ENCODE measurements around the gene ITPR1.

The ITPR1 gene

GRCh38 chr3:4491855-4492207 is 1.3 kb upstream of the ITPR1 start:
- DNase-seq (ENCODE audit: low spot score), result no peak

- DNase-seq (ENCODE audit: low spot score), result peak; percentile 18
These were observed 737 bp upstream of the ITPR1 start for GRCh38 chr3:4492208-4493013.

- no peak for DNase-seq (ENCODE audit: low spot score)
These were observed 1.1 kb downstream of the ITPR1 start for GRCh38 chr3:4493941-4494894.

GRCh38 chr3:4494895-4495264 is 1.7 kb downstream of the ITPR1 start:
- no peak for DNase-seq (ENCODE audit: low spot score)

GRCh38 chr3:4495294-4496086 is 2.3 kb downstream of the ITPR1 start:
- no peak for DNase-seq (ENCODE audit: low spot score)

GRCh38 chr3:4496087-4496452 is 2.9 kb downstream of the ITPR1 start:
- no peak for DNase-seq (ENCODE audit: low spot score)

- DNase-seq (ENCODE audit: low spot score), result no peak
These were observed 4.0 kb downstream of the ITPR1 start for GRCh38 chr3:4497005-4497692.

- no peak for DNase-seq (ENCODE audit: low spot score)
These were observed 4.7 kb downstream of the ITPR1 start for GRCh38 chr3:4497843-4498324.

- no peak for DNase-seq (ENCODE audit: low spot score)
These were observed 5.3 kb downstream of the ITPR1 start for GRCh38 chr3:4498446-4498845.

GRCh38 chr3:4501437-4501836 is 8.3 kb downstream of the ITPR1 start:
- DNase-seq (ENCODE audit: low spot score), result no peak

- DNase-seq (ENCODE audit: low spot score), result no peak
These were observed 8.8 kb downstream of the ITPR1 start for GRCh38 chr3:4501927-4502326.

GRCh38 chr3:4503050-4503449 is 9.9 kb downstream of the ITPR1 start:
- DNase-seq (ENCODE audit: low spot score), result no peak

- no peak for DNase-seq (ENCODE audit: low spot score)
These were observed 11.5 kb downstream of the ITPR1 start for GRCh38 chr3:4504340-4505261.

GRCh38 chr3:4505688-4506558 is 12.8 kb downstream of the ITPR1 start:
- no peak for DNase-seq (ENCODE audit: low spot score)

GRCh38 chr3:4506559-4507023 is 13.4 kb downstream of the ITPR1 start:
- no peak for DNase-seq (ENCODE audit: low spot score)

GRCh38 chr3:4507024-4507596 is 14.0 kb downstream of the ITPR1 start:
- no peak for DNase-seq (ENCODE audit: low spot score)

- no peak for DNase-seq (ENCODE audit: low spot score)
These were observed 15.2 kb downstream of the ITPR1 start for GRCh38 chr3:4508048-4508981.

GRCh38 chr3:4509043-4509442 is 15.9 kb downstream of the ITPR1 start:
- no peak for DNase-seq (ENCODE audit: low spot score)

All from COLO829 (cell line).